ENCODE results near the gene UBE2QL1. TPM values are rescaled to one million over a fixed set of nuclear protein-coding genes. Genes with fewer than 3 reads are reported as not detected.

UBE2QL1 gene
- polyA plus RNA-seq, 1 of the 3 experiments (the other 2 are of a cell fraction), result 0.28 TPM

DNA sequence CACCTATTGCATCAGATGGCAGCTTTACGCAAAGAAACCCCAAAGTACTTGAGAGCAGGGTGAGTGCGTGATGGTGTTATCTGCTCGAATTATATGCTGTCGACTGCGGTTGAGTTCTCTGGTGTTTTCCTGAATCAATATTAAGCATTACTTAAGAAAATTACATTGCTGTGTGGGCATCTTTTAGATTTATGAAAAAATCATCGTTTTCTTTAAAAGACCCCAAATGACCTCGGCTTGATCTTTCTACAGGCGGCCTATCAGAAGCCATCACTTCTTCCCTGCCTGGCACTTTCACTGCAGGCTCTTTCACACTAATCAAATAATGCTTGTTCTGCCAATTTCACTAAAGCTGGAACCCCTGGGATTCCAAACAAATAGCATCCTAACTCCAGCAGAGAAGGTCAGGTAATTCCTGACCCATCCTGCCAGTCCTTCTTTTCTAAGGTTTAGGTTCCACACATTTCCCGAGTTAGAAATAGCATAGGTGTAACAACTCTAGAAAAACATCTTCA lies 1.7 kb downstream of the UBE2QL1 start:
- Histone ChIP-seq H3F3A (replicated peaks; ENCODE audit: insufficient read depth) (no peaks in the 10 kb centered on the region), H3K27me3 (ENCODE audit: insufficient read depth) (peaks cover 24% of the 10 kb centered on the region), H3K4me3 (ENCODE audit: low read depth in 2 of 2, low read length in 1 of 2) (peak overlapping the region in 1 of 2 experiments; percentile 51; a peak in 2 of 4 replicates), H3K36me3 (replicated peaks in 1 of 2; ENCODE audit: control insufficient read depth in 1 of 2, insufficient read depth in 2 of 2, low read length in 1 of 2) (no peaks in the 10 kb centered on the region), H3K4me1 (ENCODE audit: control insufficient read depth in 1 of 2, insufficient read depth in 2 of 2, low read depth in 1 of 2, low read length in 1 of 2) (peaks cover 0 to 24% of the 10 kb centered on the region in 2 experiments; a peak in 1 of 4 replicates), H3K9ac (no peak overlapping the region), H2AFZ (ENCODE audit: low read depth) (no peak overlapping the region), H3K9me3 (no peaks in the 10 kb centered on the region), H3K27ac (ENCODE audit: low read depth in 2 of 2, low read length in 1 of 2) (peak overlapping the region in 1 of 2 experiments; percentile 79; a peak in 2 of 4 replicates), H4K20me1 (ENCODE audit: insufficient read depth) (no peaks in the 10 kb centered on the region), H3K9me2 (no peaks in the 10 kb centered on the region), H3K79me2 (ENCODE audit: insufficient read depth) (no peaks in the 10 kb centered on the region), H3K4me2 (no peak overlapping the region)
- 20% methylated on average over 9 of the region's 9 CpGs for WGBS (ENCODE audit: low lambda C conversion rate)
- POLR2A ChIA-PET, result interaction anchor here (0.6 kb wide), 1 partner anchor 882 kb away, joined by 3 read pairs; no protein-coding TSS in a partner anchor
- TF ChIP-seq YY1 (IDR thresholded peaks at IDR 0.05; ENCODE audit: low read depth) (no peak), EP300 (IDR thresholded peaks at IDR 0.05; ENCODE audit: borderline replicate concordance in 1 of 2, low read depth in 1 of 2, low read length in 1 of 2) (peak in 1 of 2 experiments; percentile 44; a peak in 1 of 4 replicates), RCOR1 (IDR thresholded peaks at IDR 0.05; ENCODE audit: low read length) (no peak), MXI1 (IDR thresholded peaks at IDR 0.05; ENCODE audit: low read depth, low read length) (peak; percentile 36; the same call in 1 of the 2 replicates), MEF2A (IDR thresholded peaks at IDR 0.05; ENCODE audit: borderline replicate concordance, low read depth) (no peak), RAD21 (IDR thresholded peaks at IDR 0.05; ENCODE audit: low read length) (no peak; the same call in 1 of the 2 replicates), GATA2 (CRISPR knock-in tag; IDR thresholded peaks at IDR 0.05) (no peak), JUND (IDR thresholded peaks at IDR 0.05) (no peak), CHD2 (IDR thresholded peaks at IDR 0.05; ENCODE audit: low read length, partially characterized antibody) (no peak), POLR2AphosphoS5 (IDR thresholded peaks at IDR 0.05; ENCODE audit: low read depth, low read length) (no peak), NRF1 (IDR thresholded peaks at IDR 0.05; ENCODE audit: low read depth, low read length) (no peak)
- TF ChIP-seq, protein P1, sequence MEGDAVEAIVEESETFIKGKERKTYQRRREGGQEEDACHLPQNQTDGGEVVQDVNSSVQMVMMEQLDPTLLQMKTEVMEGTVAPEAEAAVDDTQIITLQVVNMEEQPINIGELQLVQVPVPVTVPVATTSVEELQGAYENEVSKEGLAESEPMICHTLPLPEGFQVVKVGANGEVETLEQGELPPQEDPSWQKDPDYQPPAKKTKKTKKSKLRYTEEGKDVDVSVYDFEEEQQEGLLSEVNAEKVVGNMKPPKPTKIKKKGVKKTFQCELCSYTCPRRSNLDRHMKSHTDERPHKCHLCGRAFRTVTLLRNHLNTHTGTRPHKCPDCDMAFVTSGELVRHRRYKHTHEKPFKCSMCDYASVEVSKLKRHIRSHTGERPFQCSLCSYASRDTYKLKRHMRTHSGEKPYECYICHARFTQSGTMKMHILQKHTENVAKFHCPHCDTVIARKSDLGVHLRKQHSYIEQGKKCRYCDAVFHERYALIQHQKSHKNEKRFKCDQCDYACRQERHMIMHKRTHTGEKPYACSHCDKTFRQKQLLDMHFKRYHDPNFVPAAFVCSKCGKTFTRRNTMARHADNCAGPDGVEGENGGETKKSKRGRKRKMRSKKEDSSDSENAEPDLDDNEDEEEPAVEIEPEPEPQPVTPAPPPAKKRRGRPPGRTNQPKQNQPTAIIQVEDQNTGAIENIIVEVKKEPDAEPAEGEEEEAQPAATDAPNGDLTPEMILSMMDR (IDR thresholded peaks at IDR 0.05), result no peak
- CTCF ChIA-PET, result interaction anchor here (1.0 to 2.5 kb wide), 3 partner anchors 36 to 959 kb away, joined by 3 to 9 read pairs (median 5); no protein-coding TSS in a partner anchor
- DNase-seq, result no peak

DNA sequence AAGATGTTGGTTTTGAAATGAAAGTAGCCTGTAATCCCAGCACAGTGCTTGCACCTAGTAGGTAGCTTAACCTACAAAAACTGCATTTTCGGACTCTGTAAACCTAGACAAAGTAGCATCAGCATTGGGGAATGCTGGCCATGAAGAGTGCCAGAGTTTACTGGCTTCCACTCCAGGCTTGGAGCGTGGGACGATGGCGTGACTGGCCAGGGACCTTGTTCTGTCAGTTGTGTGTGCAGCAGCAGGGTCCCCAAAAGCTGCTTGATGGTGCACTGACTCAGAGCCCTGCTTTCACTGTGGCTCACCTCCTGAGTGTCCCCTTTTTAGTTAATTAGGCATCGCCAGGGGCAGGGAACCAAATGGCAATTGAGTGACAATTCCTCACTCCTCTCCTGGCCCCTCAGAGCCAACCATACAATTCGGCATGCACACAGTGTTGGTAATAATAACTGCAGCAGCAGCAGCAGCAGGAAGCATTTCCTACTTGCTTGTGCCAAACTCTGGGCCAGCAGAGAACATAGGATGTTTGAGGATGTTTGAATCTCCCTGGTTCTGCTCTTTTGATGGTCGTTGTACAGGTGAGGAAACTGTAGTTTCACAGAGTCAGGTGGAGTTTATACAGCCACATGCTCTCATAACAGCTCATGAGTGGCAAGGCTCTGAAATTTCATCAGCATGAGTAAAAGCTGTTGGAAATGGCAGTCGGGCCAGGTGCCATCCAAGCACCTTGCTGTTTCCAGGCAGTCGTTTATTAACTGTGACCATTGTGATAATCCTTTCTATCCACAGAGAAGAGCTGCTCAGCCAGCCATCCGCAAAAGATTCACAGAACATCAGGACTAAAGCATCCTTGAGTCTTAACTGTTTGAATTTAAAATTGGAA lies 4.2 kb downstream of the UBE2QL1 start:
- Histone ChIP-seq H3K79me2 (ENCODE audit: insufficient read depth) (no peaks in the 10 kb centered on the region), H3K9me2 (no peaks in the 10 kb centered on the region), H3K4me3 (ENCODE audit: low read depth in 2 of 2, low read length in 1 of 2) (peak overlapping the region in 1 of 2 experiments; percentile 37; a peak in 2 of 4 replicates), H3K9me3 (no peaks in the 10 kb centered on the region), H2AFZ (ENCODE audit: low read depth) (no peak overlapping the region), H3K27me3 (ENCODE audit: insufficient read depth) (peaks cover 24% of the 10 kb centered on the region), H4K20me1 (ENCODE audit: insufficient read depth) (no peaks in the 10 kb centered on the region), H3K9ac (no peak overlapping the region), H3K27ac (ENCODE audit: low read depth in 2 of 2, low read length in 1 of 2) (peak overlapping the region in 1 of 2 experiments; percentile 20; a peak in 2 of 4 replicates), H3F3A (replicated peaks; ENCODE audit: insufficient read depth) (no peaks in the 10 kb centered on the region), H3K36me3 (replicated peaks in 1 of 2; ENCODE audit: control insufficient read depth in 1 of 2, insufficient read depth in 2 of 2, low read length in 1 of 2) (peaks cover 0 to 2% of the 10 kb centered on the region in 2 experiments), H3K4me2 (no peak overlapping the region), H3K4me1 (ENCODE audit: control insufficient read depth in 1 of 2, insufficient read depth in 2 of 2, low read depth in 1 of 2, low read length in 1 of 2) (peaks cover 0 to 48% of the 10 kb centered on the region in 2 experiments; a peak in 2 of 4 replicates)
- POLR2A ChIA-PET, result interaction anchor here (1.0 kb wide), 1 partner anchor 10 kb away, joined by 3 read pairs; no protein-coding TSS in a partner anchor
- no peak for DNase-seq
- CTCF ChIA-PET, result interaction anchor here (0.9 to 1.5 kb wide), 5 partner anchors 12 to 956 kb away, joined by 3 to 5 read pairs (median 4); no protein-coding TSS in a partner anchor
- TF ChIP-seq GATA2 (CRISPR knock-in tag; IDR thresholded peaks at IDR 0.05), result no peak
- no peak for TF ChIP-seq YY1 (IDR thresholded peaks at IDR 0.05; ENCODE audit: low read depth)
- TF ChIP-seq TCF12 (IDR thresholded peaks at IDR 0.05), result no peak
- TF ChIP-seq, protein P2, sequence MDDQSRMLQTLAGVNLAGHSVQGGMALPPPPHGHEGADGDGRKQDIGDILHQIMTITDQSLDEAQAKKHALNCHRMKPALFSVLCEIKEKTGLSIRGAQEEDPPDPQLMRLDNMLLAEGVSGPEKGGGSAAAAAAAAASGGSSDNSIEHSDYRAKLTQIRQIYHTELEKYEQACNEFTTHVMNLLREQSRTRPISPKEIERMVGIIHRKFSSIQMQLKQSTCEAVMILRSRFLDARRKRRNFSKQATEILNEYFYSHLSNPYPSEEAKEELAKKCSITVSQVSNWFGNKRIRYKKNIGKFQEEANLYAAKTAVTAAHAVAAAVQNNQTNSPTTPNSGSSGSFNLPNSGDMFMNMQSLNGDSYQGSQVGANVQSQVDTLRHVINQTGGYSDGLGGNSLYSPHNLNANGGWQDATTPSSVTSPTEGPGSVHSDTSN (IDR thresholded peaks at IDR 0.05), result no peak
- TF ChIP-seq, protein P3, sequence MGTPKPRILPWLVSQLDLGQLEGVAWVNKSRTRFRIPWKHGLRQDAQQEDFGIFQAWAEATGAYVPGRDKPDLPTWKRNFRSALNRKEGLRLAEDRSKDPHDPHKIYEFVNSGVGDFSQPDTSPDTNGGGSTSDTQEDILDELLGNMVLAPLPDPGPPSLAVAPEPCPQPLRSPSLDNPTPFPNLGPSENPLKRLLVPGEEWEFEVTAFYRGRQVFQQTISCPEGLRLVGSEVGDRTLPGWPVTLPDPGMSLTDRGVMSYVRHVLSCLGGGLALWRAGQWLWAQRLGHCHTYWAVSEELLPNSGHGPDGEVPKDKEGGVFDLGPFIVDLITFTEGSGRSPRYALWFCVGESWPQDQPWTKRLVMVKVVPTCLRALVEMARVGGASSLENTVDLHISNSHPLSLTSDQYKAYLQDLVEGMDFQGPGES (IDR thresholded peaks at IDR 0.05; ENCODE audit: low read depth, low read length), result no peak
- TF ChIP-seq JUND (IDR thresholded peaks at IDR 0.05), result no peak
- 21% methylated on average over 8 of the region's 10 CpGs for WGBS (ENCODE audit: low lambda C conversion rate)

Measured in SK-N-SH (cell line).